ENCODE results near the gene CYGB.
"Not testable (repeated sequence)": the region's sequence is repeated elsewhere in the genome, so short reads cannot be mapped to it uniquely, and the experiment has no call there.

CYGB gene

GRCh38 chr17:76519048-76519966, 18.2 kb downstream of the CYGB start:
- no peak for DNase-seq

DNA sequence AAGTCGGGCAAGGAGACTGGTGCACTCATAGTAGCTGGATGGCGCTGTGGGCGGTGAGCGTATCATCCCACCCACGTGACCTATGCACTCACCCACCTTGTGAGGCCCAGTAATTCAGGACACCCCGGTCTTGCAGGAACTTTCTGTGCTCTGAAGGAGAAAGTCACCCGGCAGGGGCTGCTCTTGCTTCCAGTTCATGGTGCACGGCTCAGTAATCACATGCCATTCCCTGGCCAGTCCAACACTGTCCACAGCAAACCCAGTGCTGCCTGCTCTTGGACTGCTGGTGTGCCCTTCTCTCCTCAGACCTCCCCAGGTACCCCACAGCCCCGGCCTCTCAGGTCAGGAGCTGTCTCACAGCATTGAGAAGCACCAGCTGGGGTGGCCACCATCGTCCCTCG, 19.9 kb downstream of the CYGB start:
- DNase-seq = no peak

- DNase-seq = no peak
These were observed 22.1 kb downstream of the CYGB start for GRCh38 chr17:76515274-76515949.

DNA sequence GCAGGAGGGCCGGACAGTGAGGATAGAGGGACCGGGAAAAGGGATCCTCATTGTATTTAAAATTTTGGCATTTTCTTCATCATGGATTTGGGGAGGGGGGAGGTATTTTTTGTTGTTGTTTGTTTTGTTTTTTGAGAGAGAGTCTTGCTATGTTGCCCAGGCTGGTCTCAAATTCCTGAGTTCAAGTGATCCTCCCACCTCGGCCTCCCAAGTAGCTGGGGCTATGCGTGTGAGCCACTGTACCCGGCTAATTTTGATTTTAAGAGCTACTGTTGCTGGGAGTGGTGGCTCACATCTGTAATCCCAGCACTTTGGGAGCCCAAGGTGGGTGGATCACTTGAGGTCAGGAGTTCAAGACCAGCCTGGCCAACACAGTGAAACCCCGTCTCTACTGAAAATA, 23.2 kb downstream of the CYGB start:
- DNase-seq = not testable (repeated sequence)

- no peak for DNase-seq
These were observed 24.2 kb downstream of the CYGB start for GRCh38 chr17:76513306-76513692.

DNA sequence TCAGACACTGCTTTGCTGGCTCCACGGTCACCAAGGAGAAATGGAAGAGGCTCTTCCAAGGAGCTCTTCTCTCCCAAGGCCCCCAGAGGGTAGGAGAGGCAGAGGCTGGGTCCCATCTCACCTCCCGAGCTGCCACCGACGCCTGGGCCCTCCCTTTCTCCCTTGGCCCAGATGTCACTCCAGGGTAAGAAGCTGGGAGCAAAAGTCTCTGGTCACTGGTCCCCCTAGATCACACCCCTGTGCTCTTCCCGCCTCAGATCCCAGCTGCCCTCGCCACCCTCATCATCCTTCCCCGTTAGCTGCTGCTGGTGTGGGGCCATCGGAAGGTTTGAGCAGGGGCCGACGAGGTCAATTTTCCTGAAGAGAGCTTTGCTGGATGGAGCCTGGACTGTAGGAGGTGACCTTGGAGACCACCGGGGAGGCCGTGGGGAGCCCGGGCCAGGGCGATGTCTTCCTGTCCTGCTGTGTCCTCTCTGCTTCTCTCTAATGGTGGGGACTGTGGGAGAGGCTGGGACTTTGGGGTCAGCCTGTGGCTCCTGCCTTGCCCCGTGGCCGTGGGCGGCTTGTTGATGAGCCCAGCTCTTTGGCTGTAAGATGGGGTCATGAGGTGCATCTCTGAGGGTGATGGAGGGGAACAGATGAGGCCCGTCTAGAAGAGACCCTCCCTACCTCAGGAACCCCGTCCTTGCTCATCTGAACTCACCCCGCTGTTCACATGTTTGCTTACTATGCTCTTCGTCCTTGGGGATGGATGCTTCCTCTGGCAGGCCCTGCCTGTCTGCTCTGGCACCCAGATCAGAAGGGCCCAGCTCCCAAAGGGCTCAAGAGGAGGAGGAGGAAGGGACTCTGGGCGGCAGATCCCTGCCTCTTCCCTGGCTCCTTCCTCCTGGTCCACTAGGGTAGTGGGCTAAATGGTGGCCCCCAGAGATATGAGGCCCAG, 24.9 kb downstream of the CYGB start:
- DNase-seq = no peak

- DNase-seq = no peak
These were observed 25.7 kb downstream of the CYGB start for GRCh38 chr17:76511668-76512365.

- no peak for DNase-seq
These were observed 26.7 kb downstream of the CYGB start for GRCh38 chr17:76510831-76511244.

GRCh38 chr17:76508472-76509063, 28.9 kb downstream of the CYGB start:
- not testable (repeated sequence) for DNase-seq

DNA sequence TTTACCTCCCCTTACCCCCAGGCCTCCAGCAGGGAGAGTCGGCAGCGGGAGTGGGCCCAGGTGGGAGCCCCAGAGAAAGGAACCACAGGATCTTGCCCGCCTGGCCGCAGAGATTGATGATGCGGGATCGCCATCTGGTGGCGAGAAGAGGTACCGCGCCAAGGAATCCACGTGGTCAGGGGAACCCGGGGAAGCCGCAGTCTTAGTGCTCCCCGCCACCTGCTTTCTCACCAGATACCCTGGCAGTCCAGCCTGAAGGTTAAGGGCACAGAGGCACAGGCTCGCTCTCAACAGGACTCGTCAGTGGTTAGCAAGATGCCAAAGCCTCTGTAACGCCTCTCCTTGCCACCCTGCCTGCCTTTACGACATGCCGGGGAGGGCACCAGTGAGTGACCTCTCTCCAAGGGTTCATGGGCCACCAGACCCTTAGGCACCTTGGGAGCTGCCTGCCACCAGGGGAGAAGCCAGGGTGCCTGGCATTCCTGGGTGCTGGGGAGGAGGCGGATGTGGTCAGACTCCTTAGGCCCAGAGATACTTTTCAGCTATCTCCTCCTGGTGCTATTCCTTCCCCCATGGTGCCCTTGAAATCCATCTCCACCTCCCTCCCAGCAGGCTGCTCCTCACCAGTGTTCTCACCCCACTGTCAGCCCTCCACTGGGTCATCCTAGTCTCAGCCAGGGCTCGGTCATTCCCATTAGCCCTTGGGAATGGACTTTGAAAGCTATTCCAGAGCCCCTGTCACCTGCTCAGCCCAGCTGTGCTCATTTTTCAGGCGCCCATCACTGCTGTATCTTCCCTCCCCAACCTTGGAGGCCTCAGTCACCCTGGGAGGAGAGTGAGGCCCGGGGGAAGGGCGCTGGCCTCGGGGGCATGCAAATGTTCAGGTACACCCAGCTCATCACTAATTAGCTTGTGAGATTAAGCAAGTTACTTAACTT, 30.8 kb downstream of the CYGB start:
- no peak for DNase-seq

DNA sequence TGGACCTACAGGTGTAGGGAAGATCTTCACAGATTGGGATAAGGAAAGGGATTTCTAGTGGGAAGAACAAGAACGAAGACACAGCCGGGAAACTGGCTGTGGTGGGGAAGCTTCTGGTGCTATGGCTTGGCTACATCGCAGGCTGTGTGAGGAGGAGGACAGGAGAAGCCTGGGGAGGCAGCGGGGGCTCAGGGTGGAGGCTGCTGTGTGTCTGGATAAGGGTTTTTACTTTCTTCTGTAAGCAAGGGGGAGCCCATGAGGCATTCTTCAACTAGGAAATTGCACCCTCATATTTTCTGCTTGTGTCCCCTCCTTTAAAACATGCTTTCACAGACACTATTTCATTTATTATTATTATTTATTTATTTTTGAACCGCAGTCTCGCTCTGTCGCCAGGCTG, 33.4 kb downstream of the CYGB start:
- no peak for DNase-seq

DNA sequence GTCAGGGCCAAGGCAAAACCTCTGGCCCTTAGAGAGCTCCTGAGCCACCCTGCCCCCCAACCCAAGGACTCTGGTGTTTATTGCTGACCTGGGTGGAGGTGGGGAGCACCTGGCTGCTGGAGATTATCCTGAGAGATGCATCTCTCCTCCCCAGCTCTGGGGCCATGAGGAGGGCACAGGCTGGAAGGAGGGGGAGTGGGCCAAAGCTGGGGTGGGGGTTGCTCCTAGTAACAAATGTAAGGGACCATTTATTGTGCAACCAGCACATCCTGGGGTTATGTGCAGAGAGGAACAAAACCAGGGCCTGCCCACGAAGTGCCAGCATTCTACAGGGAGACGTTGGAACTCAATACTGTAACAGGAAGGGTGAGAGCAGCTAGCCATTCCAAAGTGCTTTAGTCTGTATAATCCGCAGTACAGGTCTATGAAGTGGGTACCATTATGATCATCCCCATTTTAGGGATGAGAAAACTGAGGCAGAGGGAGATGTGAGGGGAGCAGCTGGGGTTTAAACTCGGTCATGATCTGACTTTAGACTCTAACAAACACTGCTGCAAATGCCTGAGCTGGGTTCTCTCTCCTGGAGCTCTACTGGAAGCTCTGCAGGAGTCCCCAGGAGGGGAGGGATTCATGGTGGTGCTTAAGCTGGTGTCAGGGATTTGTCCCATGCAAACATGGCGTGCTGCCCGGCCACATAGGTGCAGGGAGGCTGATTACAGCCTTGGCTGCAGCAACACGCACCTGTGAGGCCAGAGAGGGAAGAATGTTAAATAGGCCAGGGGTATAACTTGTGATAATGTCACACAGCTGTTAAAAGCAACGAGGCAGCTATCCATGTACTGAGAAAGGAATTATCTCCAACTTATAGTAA, 34.9 kb downstream of the CYGB start:
- no peak for DNase-seq

GRCh38 chr17:76501827-76502307, 35.6 kb downstream of the CYGB start:
- no peak for DNase-seq

GRCh38 chr17:76501018-76501826, 36.3 kb downstream of the CYGB start, which contains the start of gene RHBDF2:
TSS of gene RHBDF2 (minus strand) at chr17:76501423. CDS start at chr17:76481524, 19,899 bp downstream.
- DNase-seq = no peak

- no peak for DNase-seq
These were observed 36.8 kb downstream of the CYGB start for GRCh38 chr17:76500747-76501017.

- DNase-seq = no peak
These were observed 37.3 kb downstream of the CYGB start for GRCh38 chr17:76500074-76500746.

- DNase-seq = no peak
These were observed 38.2 kb downstream of the CYGB start for GRCh38 chr17:76499267-76499667.

- no peak for DNase-seq
These were observed 38.6 kb downstream of the CYGB start for GRCh38 chr17:76498876-76499251.
